ENCODE data around the gene RNF150. TPM values are rescaled to one million over a fixed set of nuclear protein-coding genes. Genes with fewer than 3 reads are reported as not detected.

Gene RNF150
- total RNA-seq, 1 experiment from 2014 or later, result 1.3 TPM

DNA sequence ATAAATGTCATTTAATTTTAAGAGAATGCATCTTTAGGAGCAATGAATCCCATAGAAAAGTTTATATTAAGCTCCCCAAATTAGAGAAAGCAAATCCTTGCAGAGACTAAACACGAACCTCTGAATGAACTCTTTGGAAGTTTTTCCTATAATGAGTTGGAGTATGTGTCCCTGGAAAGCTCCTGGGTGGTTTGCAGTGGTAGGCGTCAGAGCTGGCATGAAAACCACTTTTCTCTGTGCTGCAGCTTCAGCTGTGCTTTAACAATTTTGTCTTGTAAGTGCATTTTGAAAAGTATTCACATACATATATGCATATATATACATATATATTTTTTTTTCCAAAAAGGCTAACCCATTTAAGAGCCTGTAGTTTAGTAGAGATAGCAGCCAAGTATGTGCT, 228.4 kb downstream of the RNF150 start:
- Histone ChIP-seq H3K4me1 (ENCODE audit: control insufficient read depth, insufficient read depth, low read length) (no peaks in the 10 kb centered on the region), H3K9me3 (ENCODE audit: control insufficient read depth, insufficient read depth, low read depth, low read length) (no peaks in the 10 kb centered on the region), H3K4me3 (ENCODE audit: low read depth in 2 of 2, low read length in 2 of 2) (no peak overlapping the region), H3K27ac (ENCODE audit: low read length) (no peak overlapping the region), H3K27me3 (ENCODE audit: control insufficient read depth, insufficient read depth, low read length) (no peaks in the 10 kb centered on the region), H3K36me3 (ENCODE audit: control insufficient read depth, insufficient read depth, low read length) (no peaks in the 10 kb centered on the region)
- intact Hi-C loops (cut with micrococcal nuclease; ENCODE audit: unreplicated experiment) (no loop called here), in situ Hi-C loops (cut with HindIII; ENCODE audit: low pct_unique_long_range_greater_than_20kb, low sequenced_read_pairs) (no loop called here)
- DNase-seq (ENCODE audit: low read depth, low spot score) (no peak), ATAC-seq (no peak)
- no TSS peak for BruUV-seq (replicated peaks)
- ChIA-PET CTCF (interaction anchor here (0.6 kb wide), 1 partner anchor 235 kb away, joined by 3 read pairs; no protein-coding TSS in a partner anchor), POLR2A (no interaction called here)
- TF ChIP-seq, protein P1, sequence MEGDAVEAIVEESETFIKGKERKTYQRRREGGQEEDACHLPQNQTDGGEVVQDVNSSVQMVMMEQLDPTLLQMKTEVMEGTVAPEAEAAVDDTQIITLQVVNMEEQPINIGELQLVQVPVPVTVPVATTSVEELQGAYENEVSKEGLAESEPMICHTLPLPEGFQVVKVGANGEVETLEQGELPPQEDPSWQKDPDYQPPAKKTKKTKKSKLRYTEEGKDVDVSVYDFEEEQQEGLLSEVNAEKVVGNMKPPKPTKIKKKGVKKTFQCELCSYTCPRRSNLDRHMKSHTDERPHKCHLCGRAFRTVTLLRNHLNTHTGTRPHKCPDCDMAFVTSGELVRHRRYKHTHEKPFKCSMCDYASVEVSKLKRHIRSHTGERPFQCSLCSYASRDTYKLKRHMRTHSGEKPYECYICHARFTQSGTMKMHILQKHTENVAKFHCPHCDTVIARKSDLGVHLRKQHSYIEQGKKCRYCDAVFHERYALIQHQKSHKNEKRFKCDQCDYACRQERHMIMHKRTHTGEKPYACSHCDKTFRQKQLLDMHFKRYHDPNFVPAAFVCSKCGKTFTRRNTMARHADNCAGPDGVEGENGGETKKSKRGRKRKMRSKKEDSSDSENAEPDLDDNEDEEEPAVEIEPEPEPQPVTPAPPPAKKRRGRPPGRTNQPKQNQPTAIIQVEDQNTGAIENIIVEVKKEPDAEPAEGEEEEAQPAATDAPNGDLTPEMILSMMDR (IDR thresholded peaks at IDR 0.05), result no peak
- TF ChIP-seq SIN3A (IDR thresholded peaks at IDR 0.05; ENCODE audit: borderline replicate concordance, insufficient read depth, low read depth, low read length), result no peak
- no peak for TF ChIP-seq POLR2AphosphoS5 (IDR thresholded peaks at IDR 0.05; ENCODE audit: low read depth, low read length)
- no peak for TF ChIP-seq TCF7L2 (IDR thresholded peaks at IDR 0.05; ENCODE audit: low read depth, low read length)
- TF ChIP-seq REST (IDR thresholded peaks at IDR 0.05; ENCODE audit: insufficient read depth in 1 of 2, low read depth in 2 of 2, low read length in 1 of 2), result no peak

DNA sequence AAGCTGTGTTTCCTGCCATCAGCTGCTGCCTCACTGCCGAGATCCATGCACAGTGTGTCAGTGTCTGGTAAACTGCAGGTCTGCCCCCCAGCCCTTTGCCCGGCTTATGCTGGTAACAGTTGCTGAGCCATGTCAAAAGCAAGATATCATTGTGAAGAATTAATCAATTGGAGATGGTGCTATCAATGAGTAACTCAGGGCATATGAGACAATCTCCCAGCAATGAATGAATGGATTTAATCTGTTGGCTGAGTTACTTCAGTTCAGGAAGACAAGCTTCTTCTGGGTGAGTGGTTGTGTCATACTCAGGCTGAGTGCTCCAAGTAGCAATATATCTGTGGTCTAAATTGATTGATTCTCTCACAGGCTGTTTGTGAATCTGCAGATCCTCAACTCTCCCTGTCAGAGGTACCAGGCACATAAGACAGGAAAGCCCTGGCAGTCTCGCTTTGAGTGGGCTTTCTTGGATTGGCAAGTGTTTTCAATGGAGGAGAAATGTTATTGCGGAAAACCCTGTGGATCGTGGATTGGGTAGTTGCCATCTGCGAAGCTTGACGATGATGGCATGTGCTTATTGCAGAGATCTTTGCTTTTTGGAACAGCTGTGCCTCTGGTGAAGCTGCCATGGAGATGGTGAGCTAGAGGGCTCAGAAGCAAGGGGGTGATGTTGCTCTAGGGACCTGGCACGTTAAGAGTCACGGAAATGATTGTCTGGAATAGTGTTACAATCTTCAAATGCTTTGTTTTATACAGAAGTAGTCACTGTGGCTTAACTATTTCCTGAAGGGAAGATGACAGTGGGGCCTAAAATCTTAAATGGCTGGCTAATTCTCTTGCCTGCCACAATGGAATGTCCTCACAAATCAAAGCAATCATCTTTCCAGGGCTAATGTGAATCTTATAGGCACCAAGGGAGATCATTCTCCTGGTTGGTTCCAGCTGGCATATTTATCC, 229.5 kb downstream of the RNF150 start:
- no peaks in the 10 kb centered on the region for H3K9me3 ChIP-seq (ENCODE audit: control insufficient read depth, insufficient read depth, low read depth, low read length)
- ATAC-seq, result no peak
- H3K36me3 ChIP-seq (ENCODE audit: control insufficient read depth, insufficient read depth, low read length), result no peaks in the 10 kb centered on the region
- H3K4me1 ChIP-seq (ENCODE audit: control insufficient read depth, insufficient read depth, low read length), result no peaks in the 10 kb centered on the region
- in situ Hi-C loops (cut with HindIII; ENCODE audit: low pct_unique_long_range_greater_than_20kb, low sequenced_read_pairs) (no loop called here), intact Hi-C loops (cut with micrococcal nuclease; ENCODE audit: unreplicated experiment) (no loop called here)
- POLR2A ChIA-PET, result no interaction called here
- DNase-seq (ENCODE audit: low read depth, low spot score), result no peak
- no TSS peak for BruUV-seq (replicated peaks)
- TF ChIP-seq TCF7L2 (IDR thresholded peaks at IDR 0.05; ENCODE audit: low read depth, low read length) (no peak), REST (IDR thresholded peaks at IDR 0.05; ENCODE audit: insufficient read depth in 1 of 2, low read depth in 2 of 2, low read length in 1 of 2) (no peak)
- no peak overlapping the region for H3K27ac ChIP-seq (ENCODE audit: low read length)
- no peak overlapping the region for H3K4me3 ChIP-seq (ENCODE audit: low read depth in 2 of 2, low read length in 2 of 2)
- CTCF ChIA-PET, result no interaction called here
- H3K27me3 ChIP-seq (ENCODE audit: control insufficient read depth, insufficient read depth, low read length), result no peaks in the 10 kb centered on the region
